Upper lobe of left lung (tissue), 6 donors: ENCODE data around the gene PLIN3. TPM values are rescaled to one million over a fixed set of nuclear protein-coding genes. Genes with fewer than 3 reads are reported as not detected.

ENCODE experiments used
- ATAC-seq, 2 donors: fragments of 200-7000 bp; cut with Tn5 transposase; one replicate each; pipeline ENCODE4 v1.9.1; 2022; ENCODE audit warnings: mild to moderate bottlenecking in 2 of 2, moderate library complexity in 2 of 2; ENCODE audit not compliant: low FRiP score in 2 of 2
- DNase-seq, 2 donors: peaks; one replicate each; pipeline ENCODE4 v3.0.0-alpha.2; 2019 to 2020
- H3K27ac ChIP-seq, 4 donors: fragments of 200-600 bp; sonication (generic); one replicate each; pipeline ENCODE4 v1.5.1; 2016 to 2019
- H3K27me3 ChIP-seq, 4 donors: fragments of 200-600 bp; sonication (generic); one replicate each; pipeline ENCODE4 v1.5.1; 2017 to 2019
- H3K36me3 ChIP-seq, 4 donors: fragments of 200-600 bp; sonication (generic); one replicate each; pipeline ENCODE4 v1.5.1; 2016 to 2019
- H3K4me1 ChIP-seq, 4 donors: fragments of 200-600 bp; sonication (generic); one replicate each; pipeline ENCODE4 v1.5.1; 2018 to 2019
- H3K4me3 ChIP-seq, 4 donors: fragments of 200-600 bp; sonication (generic); one replicate each; pipeline ENCODE4 v1.5.1; 2017 to 2019; ENCODE audit warnings: mild to moderate bottlenecking in 2 of 4, moderate library complexity in 1 of 4
- H3K9me3 ChIP-seq, 4 donors: fragments of 200-600 bp; sonication (generic); one replicate each; pipeline ENCODE4 v1.5.1; 2018 to 2019
- EP300 ChIP-seq, 4 donors: sonication (generic); formaldehyde crosslinking; IDR thresholded peaks; one replicate each; pipeline ENCODE4 v1.5.1; 2017; ENCODE audit warnings: antibody characterized with exemption in 4 of 4, control low read depth in 2 of 4
- POLR2A ChIP-seq, 4 donors: fragments of 450-650 bp; IDR thresholded peaks; one replicate each; pipeline ENCODE4 v1.5.1; 2016 to 2017; ENCODE audit warnings: antibody characterized with exemption in 4 of 4, mild to moderate bottlenecking in 2 of 4
- POLR2AphosphoS5 ChIP-seq, 2 donors: sonication (generic); formaldehyde crosslinking; IDR thresholded peaks; one replicate each; pipeline ENCODE4 v1.5.1; 2017; ENCODE audit warnings: antibody characterized with exemption in 2 of 2
- WGBS, 2 donors: methylation state at CpG; one replicate each; pipeline ENCODE4 v1.1.5; 2017 to 2018; 5-methylcytosine and 5-hydroxymethylcytosine counted together
- total RNA-seq, 6 donors: library from RNA; depleted of rRNA in 4 of 6; stranded (reverse); fragments of >200 nt in 4 of 6; gene quantifications; one replicate each; pipeline versions ENCODE4 v1.1.0 to v1.2.1, GENCODE V29; 2016 to 2021
- TF ChIP-seq, protein P1 (sequence below), 6 experiments: fragments of 450-650 bp in 4 of 6; fragments of 200-600 bp in 2 of 6; sonication (generic) in 2 of 6; IDR thresholded peaks; one replicate each; pipeline ENCODE4 v1.5.1; 2016 to 2019; ENCODE audit warnings: antibody characterized with exemption in 6 of 6
- donor health status: DM: no; HTN: no; CAD: no; lungs with moderate emphysema.
- donor health status: DM: no; HTN: yes; CAD: no; lungs with severe emphysema.

The PLIN3 gene
- total RNA-seq, 6 donors from 2014 or later: 29.3 to 55.1 (median 38.4) TPM

DNA sequence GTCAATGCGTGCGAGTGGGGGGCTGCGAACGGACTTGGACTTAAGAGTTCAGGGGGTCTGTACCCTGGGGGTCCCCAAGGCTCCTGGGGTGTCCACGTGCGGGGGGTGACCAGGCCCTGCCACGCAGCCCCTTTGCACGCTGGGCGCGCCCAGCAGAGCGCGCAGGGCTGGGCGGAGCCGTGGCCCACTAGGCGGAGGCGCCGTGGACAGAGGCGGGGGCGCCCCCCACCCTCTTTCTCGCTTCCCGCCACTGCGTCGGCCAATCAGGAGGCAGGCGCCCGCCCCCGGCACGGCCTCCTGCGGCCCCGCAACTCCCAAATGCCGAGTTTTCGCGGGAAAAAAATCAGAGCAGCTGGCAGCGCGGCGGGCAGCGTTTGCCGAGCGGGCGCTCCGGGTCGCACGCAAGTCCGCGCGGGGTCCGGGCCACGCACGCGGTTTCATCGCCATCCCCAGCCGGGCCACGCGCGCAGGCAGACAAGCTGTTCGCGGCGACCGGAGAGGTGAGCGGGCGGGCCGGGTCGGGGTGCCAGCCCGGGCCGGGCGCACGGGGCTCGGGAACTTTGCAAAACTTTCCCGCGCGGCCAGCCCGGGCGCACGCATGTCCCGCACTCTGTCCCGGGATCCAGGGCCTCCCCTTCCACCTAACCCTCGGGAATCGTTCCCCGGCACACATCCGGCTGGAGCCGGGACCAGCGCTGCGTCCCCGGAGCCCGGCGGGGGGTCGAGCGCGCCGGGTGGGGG is 41.9 kb upstream of the PLIN3 start, which contains the start of gene UHRF1:
TSS of gene UHRF1 (plus strand) at position 346 of the 741 bp plus-strand sequence. CDS start 1,385 bp downstream, outside the sequence.
- H3K27me3 ChIP-seq: peaks cover 0 to 7% (median 2%) of the 10 kb centered on the region in 4 donors
- no peaks in the 10 kb centered on the region for H3K36me3 ChIP-seq
- peak within 1 kb of the TSS; percentile 55 to 97 (median 71) for H3K4me3 ChIP-seq
- H3K4me1 ChIP-seq: peaks cover 21 to 36% (median 27%) of the 10 kb centered on the region in 4 donors
- DNase-seq: no peak
- no peak for TF ChIP-seq POLR2AphosphoS5 (IDR thresholded peaks at IDR 0.05)
- TF ChIP-seq POLR2A (IDR thresholded peaks at IDR 0.05): no peak
- TF ChIP-seq, protein P1, sequence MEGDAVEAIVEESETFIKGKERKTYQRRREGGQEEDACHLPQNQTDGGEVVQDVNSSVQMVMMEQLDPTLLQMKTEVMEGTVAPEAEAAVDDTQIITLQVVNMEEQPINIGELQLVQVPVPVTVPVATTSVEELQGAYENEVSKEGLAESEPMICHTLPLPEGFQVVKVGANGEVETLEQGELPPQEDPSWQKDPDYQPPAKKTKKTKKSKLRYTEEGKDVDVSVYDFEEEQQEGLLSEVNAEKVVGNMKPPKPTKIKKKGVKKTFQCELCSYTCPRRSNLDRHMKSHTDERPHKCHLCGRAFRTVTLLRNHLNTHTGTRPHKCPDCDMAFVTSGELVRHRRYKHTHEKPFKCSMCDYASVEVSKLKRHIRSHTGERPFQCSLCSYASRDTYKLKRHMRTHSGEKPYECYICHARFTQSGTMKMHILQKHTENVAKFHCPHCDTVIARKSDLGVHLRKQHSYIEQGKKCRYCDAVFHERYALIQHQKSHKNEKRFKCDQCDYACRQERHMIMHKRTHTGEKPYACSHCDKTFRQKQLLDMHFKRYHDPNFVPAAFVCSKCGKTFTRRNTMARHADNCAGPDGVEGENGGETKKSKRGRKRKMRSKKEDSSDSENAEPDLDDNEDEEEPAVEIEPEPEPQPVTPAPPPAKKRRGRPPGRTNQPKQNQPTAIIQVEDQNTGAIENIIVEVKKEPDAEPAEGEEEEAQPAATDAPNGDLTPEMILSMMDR (IDR thresholded peaks at IDR 0.05): no peak
- peak within 1 kb of the TSS in 2 of 4 donors; percentile 19 to 63 for H3K27ac ChIP-seq
- H3K9me3 ChIP-seq: no peaks in the 10 kb centered on the region
- WGBS, 2 donors: 1 to 10% methylated on average over 4 to 31 of the region's 89 CpGs
- no peak for ATAC-seq

- no peak for DNase-seq
- H3K27me3 ChIP-seq: peaks cover 0 to 7% (median 2%) of the 10 kb centered on the region in 4 donors
- H3K27ac ChIP-seq: no peak overlapping the region
- ATAC-seq: no peak
- peaks cover 21 to 35% (median 27%) of the 10 kb centered on the region in 4 donors for H3K4me1 ChIP-seq
- TF ChIP-seq POLR2A (IDR thresholded peaks at IDR 0.05): no peak
- TF ChIP-seq EP300 (IDR thresholded peaks at IDR 0.05): no peak
- TF ChIP-seq POLR2AphosphoS5 (IDR thresholded peaks at IDR 0.05): no peak
- TF ChIP-seq, protein P1 (IDR thresholded peaks at IDR 0.05): no peak
- peak overlapping the region in 1 of 4 donors; percentile 55 for H3K4me3 ChIP-seq
- H3K9me3 ChIP-seq: no peaks in the 10 kb centered on the region
- WGBS, 2 donors: 78 to 79% methylated on average over 15 of the region's 15 CpGs
- no peaks in the 10 kb centered on the region for H3K36me3 ChIP-seq
Measured at GRCh38 chr19:4908781-4909155, 41.3 kb upstream of the PLIN3 start.

DNA sequence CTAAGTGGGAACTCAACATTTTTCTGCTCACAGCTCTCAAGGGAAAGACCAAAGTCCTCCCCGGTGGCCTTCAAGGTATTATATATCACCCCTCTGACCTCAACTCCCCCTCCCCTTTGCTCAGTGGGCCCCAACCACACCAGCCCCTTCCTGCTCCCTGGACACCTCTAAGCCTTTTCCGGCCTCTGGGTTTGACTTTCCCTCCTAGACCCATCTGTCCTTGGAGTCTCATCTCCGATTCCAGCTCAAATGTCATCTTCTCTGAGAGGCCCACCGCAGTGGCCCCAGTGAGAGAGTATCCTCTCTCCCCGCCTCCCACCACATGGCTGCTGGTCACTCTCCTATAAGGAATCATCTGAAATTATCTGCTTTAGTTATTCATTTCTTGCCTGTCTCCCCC is 40.9 kb upstream of the PLIN3 start:
- Histone ChIP-seq H3K27me3 (peaks cover 0 to 7% (median 2%) of the 10 kb centered on the region in 4 donors), H3K27ac (no peak overlapping the region), H3K4me3 (no peak overlapping the region), H3K4me1 (peaks cover 21 to 35% (median 27%) of the 10 kb centered on the region in 4 donors), H3K36me3 (no peaks in the 10 kb centered on the region), H3K9me3 (no peaks in the 10 kb centered on the region)
- 85 to 87% methylated on average over 5 of the region's 5 CpGs for WGBS, 2 donors
- DNase-seq (no peak), ATAC-seq (no peak)
- no peak for TF ChIP-seq POLR2AphosphoS5 (IDR thresholded peaks at IDR 0.05)

- WGBS, 2 donors: 89 to 90% methylated on average over 8 of the region's 8 CpGs
- TF ChIP-seq EP300 (IDR thresholded peaks at IDR 0.05): no peak
- TF ChIP-seq POLR2A (IDR thresholded peaks at IDR 0.05): no peak
- TF ChIP-seq, protein P1 (IDR thresholded peaks at IDR 0.05): no peak
- no peak for TF ChIP-seq POLR2AphosphoS5 (IDR thresholded peaks at IDR 0.05)
- H3K9me3 ChIP-seq: no peaks in the 10 kb centered on the region
- DNase-seq (no peak), ATAC-seq (no peak)
- peaks cover 0 to 7% (median 2%) of the 10 kb centered on the region in 4 donors for H3K27me3 ChIP-seq
- H3K27ac ChIP-seq: no peak overlapping the region
- H3K4me1 ChIP-seq: peaks cover 21 to 32% (median 23%) of the 10 kb centered on the region in 4 donors
- H3K4me3 ChIP-seq: no peak overlapping the region
- no peaks in the 10 kb centered on the region for H3K36me3 ChIP-seq
Measured at GRCh38 chr19:4906963-4907362, 39.5 kb upstream of the PLIN3 start.

DNA sequence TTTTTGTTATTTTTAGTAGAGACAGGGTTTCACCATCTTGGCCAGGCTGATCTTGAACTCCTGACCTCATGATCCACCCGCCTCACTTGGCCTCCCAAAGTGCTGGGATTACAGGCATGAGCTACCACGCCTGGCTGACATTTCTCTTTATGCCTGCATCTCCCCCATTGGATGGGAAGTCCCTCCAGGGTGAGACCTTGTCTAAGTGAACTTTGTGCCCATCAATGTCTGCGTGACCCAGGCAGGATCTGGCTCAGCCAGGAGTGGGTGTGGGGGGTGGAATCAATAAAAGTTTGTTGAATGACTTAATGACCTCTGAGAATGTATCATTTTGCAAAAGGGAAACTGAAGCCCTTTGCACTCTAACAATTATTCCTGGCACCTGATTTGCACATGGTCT is 37.0 kb upstream of the PLIN3 start:
- Histone ChIP-seq H3K36me3 (no peaks in the 10 kb centered on the region), H3K4me3 (no peak overlapping the region), H3K27ac (no peak overlapping the region), H3K4me1 (peaks cover 4 to 9% (median 5%) of the 10 kb centered on the region in 4 donors), H3K27me3 (peaks cover 0 to 6% (median 2%) of the 10 kb centered on the region in 4 donors), H3K9me3 (no peaks in the 10 kb centered on the region)
- ATAC-seq (no peak), DNase-seq (no peak)
- TF ChIP-seq EP300 (IDR thresholded peaks at IDR 0.05): no peak
- TF ChIP-seq, protein P1 (IDR thresholded peaks at IDR 0.05): no peak
- TF ChIP-seq POLR2A (IDR thresholded peaks at IDR 0.05): no peak
- TF ChIP-seq POLR2AphosphoS5 (IDR thresholded peaks at IDR 0.05): no peak
- 80 to 81% methylated on average over 3 of the region's 3 CpGs for WGBS, 2 donors
